Activated naive CD8-positive, alpha-beta T cell treated with anti-CD3 and anti-CD28 coated beads for 36 hours (primary cell): ENCODE data around the gene CPNE5. TPM values are rescaled to one million over a fixed set of nuclear protein-coding genes. Genes with fewer than 3 reads are reported as not detected.
"Not testable (repeated sequence)": the region's sequence is repeated elsewhere in the genome, so short reads cannot be mapped to it uniquely, and the experiment has no call there.

Experiments
- DNase-seq: peaks from one replicate; pipeline ENCODE4 v3.0.0; 2021
- H3K27ac Mint-ChIP-seq: one replicate; pipeline ENCODE4 v1.8.0; 2022; ENCODE audit warnings: mild to moderate bottlenecking, moderate library complexity, mixed read lengths
- H3K27me3 Mint-ChIP-seq: one replicate; pipeline ENCODE4 v1.8.0; 2022; ENCODE audit warnings: mild to moderate bottlenecking, mixed read lengths
- H3K36me3 Mint-ChIP-seq: one replicate; pipeline ENCODE4 v1.8.0; 2021; ENCODE audit warnings: mild to moderate bottlenecking, mixed read lengths
- H3K4me1 Mint-ChIP-seq: one replicate; pipeline ENCODE4 v1.8.0; 2021; ENCODE audit warnings: mixed read lengths
- H3K4me3 Mint-ChIP-seq: one replicate; pipeline ENCODE4 v1.8.0; 2022; ENCODE audit warnings: mild to moderate bottlenecking, moderate library complexity, mixed read lengths
- H3K9me3 Mint-ChIP-seq: one replicate; pipeline ENCODE4 v1.8.0; 2022; ENCODE audit warnings: mixed read lengths
- total RNA-seq, 2 experiments: library from RNA; stranded (reverse); gene quantifications; one replicate each; pipeline ENCODE4 v1.2.3, GENCODE V29; 2021

The CPNE5 gene
- total RNA-seq, 2 experiments from 2014 or later, result 0.72 to 1.2 TPM

DNA sequence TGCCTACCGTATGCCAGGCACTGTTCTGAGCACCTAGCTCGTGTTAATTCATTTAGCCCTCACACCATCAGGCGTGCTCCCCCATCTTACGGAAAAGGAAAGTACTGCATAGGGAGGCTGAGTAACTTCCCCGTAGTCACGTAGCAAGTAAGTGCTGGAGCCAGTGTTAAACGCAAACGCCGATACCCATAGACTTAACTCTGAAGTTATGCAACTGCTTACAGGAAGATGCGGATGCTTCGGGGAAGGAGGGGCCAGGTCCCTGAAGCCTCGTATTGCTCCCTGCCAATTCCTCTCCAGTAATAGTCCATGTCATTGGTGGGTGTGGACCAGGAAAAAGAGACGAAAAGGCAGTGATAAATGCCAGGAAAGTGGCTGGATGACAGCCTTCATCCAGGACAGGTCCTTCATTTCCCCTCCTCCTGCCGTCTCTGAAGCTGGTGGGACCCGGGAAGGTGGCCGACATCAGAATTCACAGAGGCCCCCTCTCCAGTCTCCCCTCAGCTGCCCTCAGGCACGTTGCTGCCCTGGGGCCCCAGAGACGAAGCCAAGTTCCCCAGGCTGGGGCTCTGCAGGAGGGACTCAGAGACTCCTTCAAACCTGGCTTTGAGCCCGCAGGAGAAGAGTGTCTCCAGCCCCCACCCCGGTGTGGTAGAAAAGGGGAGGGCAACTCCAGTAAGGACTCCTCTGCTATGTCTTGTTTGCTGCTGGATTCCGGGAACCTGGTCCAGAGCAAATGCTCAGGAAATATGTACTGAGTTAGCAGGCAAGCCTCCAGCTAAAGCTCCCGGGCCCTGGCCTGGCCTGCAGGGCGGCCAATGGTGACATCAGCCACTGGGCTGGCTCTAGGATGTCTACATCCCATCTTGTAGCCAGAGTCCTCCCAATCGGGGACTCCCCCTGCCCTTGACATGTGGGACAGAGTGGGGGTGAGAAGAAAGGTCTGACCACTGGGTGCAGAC lies 103.9 kb downstream of the CPNE5 start:
- peak overlapping the region; percentile 59 for H3K4me3 Mint-ChIP-seq
- peak; percentile 27 for DNase-seq
- peak overlapping the region; percentile 55 for H3K27ac Mint-ChIP-seq
- no peaks in the 10 kb centered on the region for H3K9me3 Mint-ChIP-seq
- H3K4me1 Mint-ChIP-seq, result peaks cover 13% of the 10 kb centered on the region
- H3K36me3 Mint-ChIP-seq, result no peaks in the 10 kb centered on the region
- peaks cover 5% of the 10 kb centered on the region for H3K27me3 Mint-ChIP-seq

DNA sequence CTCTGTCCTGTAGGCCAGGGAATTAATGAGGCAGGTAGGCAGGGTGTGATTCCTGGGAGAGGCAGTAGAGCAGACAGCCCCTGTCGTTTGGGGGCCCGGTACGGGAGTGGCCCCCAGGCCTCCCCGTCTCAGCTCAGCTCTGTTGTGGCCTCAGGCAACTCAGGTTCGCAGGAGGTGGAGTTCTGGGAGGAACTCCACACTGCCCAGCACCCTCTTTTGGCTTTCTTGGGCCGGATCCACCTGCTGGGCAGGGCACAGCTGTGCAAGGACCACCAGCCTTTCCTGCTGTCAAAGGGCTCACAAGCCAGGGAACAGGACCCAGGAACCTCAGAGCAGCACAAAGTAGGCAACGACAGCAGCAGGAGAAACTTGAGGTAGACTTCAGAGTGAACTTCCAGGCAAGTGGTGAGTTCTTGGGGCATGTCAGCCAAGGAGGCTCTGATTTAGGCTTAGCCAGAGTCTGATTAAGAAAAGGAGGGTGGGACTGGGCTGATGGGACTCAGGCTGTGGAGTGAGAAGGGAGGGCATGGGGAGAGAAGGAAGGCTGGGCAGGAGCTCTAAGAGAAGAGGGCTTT lies 104.7 kb downstream of the CPNE5 start:
- peak overlapping the region; percentile 55 for H3K27ac Mint-ChIP-seq
- DNase-seq, result no peak
- peaks cover 5% of the 10 kb centered on the region for H3K27me3 Mint-ChIP-seq
- H3K4me1 Mint-ChIP-seq, result peaks cover 13% of the 10 kb centered on the region
- H3K9me3 Mint-ChIP-seq, result no peaks in the 10 kb centered on the region
- H3K4me3 Mint-ChIP-seq, result peak overlapping the region; percentile 59
- no peaks in the 10 kb centered on the region for H3K36me3 Mint-ChIP-seq

DNA sequence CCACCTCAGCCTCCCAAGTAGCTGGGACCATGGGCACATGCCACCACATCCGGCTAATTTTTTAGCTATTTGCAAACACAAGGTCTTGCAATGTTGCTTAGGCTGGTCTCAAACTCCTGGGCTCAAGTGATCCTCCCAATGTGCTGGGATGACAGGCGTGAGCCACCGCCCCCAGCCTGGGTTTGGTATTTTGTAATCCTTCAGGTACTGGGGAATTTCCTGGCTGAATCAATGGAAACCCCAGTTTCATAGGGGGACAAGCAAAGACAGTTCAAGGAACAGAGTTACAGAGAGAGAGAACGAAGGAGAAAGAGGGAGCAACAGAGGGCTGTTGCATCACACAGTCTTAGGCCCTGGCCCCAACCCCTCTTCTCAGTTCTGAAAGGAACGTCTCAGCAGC lies 105.9 kb downstream of the CPNE5 start:
- peaks cover 5% of the 10 kb centered on the region for H3K27me3 Mint-ChIP-seq
- H3K27ac Mint-ChIP-seq, result no peak overlapping the region
- DNase-seq, result no peak
- no peak overlapping the region for H3K4me3 Mint-ChIP-seq
- peaks cover 13% of the 10 kb centered on the region for H3K4me1 Mint-ChIP-seq
- no peaks in the 10 kb centered on the region for H3K9me3 Mint-ChIP-seq
- no peaks in the 10 kb centered on the region for H3K36me3 Mint-ChIP-seq

DNA sequence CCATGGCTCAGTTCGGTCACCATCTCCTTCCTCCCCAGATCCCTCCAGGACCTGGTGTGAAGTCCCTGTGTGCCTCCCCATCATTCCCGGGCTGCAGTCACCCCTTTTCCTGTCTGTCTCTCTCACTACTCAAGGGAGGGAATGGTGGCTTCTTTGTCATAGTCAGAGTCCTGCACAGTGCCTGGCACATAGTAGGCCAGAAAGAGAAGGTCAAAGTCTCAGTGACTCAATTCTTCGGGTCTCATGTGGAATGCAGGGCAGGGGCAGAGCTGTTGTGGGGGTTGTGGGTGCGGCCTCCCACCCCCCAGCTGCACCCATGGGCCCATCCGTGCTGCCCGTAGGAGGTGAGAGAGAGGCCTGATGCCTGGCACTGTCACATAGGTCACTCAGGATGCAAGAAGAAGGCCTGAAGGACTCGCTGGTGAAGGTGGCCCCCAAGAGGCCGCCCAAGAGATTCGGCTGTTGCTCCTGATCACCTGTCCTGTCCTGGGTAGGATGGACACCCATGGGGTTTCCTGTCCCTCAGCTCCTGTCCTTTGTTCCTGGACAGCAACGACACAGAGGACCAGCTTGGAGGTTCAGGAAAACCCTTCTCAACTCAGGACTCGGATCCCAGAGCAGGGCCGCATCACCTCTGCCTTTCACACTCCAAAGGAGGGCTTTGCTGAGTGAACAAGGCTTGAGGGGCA lies 107.5 kb downstream of the CPNE5 start:
- peaks cover 13% of the 10 kb centered on the region for H3K4me1 Mint-ChIP-seq
- no peak overlapping the region for H3K27ac Mint-ChIP-seq
- DNase-seq, result no peak
- H3K4me3 Mint-ChIP-seq, result no peak overlapping the region
- no peaks in the 10 kb centered on the region for H3K36me3 Mint-ChIP-seq
- H3K9me3 Mint-ChIP-seq, result no peaks in the 10 kb centered on the region
- H3K27me3 Mint-ChIP-seq, result peaks cover 5% of the 10 kb centered on the region

DNA sequence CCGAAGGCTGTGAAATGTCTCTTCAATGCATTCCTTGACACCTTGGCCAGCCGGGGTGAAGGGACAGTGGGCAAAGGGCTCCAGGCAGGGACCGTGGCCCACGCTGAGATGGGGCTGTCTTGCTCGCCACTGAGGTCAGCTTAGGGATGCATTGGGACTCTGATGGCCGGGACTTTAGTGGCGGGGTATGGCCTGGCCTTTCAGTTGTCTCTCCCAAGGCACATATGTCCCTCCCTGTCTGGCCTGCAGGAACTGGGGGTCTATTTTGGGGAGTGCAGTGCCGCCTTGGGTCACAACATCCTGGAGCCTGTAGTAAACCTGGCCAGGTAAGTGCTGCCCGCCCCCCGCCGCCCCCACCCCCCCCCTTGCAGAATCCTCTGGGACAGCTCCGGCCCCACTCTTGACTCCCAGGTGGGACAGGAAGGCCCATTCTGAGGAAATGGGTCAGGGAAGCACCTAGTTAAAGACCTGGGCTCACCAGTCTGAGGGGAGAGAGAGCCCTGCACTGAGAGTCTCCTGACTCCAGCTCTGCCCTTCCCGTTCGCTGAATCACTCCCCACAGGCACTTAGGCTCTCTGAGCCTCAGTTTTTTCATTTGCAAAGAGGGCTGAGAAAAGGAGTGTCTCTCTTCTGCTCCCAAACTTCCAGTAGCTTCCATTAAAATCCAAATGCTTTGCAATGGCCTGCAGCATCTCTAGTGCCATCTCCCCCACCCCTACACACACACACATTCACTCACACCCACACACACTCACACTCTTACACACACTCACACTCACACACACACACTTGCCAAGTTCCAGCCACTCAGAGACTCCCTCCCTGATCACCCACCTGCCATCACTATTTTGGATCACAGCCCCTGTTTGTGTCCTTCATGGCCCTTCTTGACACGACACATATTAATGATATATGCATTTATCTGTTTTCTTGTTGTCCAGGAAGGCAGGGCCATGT lies 108.5 kb downstream of the CPNE5 start:
- no peak overlapping the region for H3K27ac Mint-ChIP-seq
- no peaks in the 10 kb centered on the region for H3K9me3 Mint-ChIP-seq
- no peak overlapping the region for H3K4me3 Mint-ChIP-seq
- H3K4me1 Mint-ChIP-seq, result peaks cover 16% of the 10 kb centered on the region
- H3K36me3 Mint-ChIP-seq, result no peaks in the 10 kb centered on the region
- no peak for DNase-seq
- H3K27me3 Mint-ChIP-seq, result peaks cover 5% of the 10 kb centered on the region

DNA sequence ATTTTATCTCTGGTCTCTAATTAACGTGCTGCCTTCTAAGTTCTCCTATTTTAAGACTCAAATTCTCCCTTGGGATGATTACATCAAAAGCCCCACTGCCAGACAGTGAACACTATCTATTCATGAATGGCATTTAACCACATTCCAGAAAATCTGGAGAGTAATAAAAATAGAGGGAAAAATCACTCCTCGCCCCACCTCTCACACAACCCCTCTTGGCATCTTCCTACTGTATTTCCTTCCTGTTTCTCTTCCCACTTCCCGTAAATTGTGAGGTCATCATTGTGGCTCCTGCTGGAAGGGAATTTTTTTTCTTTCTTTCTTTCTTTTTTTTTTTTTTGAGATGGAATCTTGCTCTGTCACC lies 110.1 kb downstream of the CPNE5 start:
- Mint-ChIP-seq H3K27me3 (peaks cover 2% of the 10 kb centered on the region), H3K27ac (no peak overlapping the region), H3K4me1 (peaks cover 8% of the 10 kb centered on the region), H3K36me3 (no peaks in the 10 kb centered on the region), H3K9me3 (no peaks in the 10 kb centered on the region), H3K4me3 (no peak overlapping the region)
- no peak for DNase-seq

DNA sequence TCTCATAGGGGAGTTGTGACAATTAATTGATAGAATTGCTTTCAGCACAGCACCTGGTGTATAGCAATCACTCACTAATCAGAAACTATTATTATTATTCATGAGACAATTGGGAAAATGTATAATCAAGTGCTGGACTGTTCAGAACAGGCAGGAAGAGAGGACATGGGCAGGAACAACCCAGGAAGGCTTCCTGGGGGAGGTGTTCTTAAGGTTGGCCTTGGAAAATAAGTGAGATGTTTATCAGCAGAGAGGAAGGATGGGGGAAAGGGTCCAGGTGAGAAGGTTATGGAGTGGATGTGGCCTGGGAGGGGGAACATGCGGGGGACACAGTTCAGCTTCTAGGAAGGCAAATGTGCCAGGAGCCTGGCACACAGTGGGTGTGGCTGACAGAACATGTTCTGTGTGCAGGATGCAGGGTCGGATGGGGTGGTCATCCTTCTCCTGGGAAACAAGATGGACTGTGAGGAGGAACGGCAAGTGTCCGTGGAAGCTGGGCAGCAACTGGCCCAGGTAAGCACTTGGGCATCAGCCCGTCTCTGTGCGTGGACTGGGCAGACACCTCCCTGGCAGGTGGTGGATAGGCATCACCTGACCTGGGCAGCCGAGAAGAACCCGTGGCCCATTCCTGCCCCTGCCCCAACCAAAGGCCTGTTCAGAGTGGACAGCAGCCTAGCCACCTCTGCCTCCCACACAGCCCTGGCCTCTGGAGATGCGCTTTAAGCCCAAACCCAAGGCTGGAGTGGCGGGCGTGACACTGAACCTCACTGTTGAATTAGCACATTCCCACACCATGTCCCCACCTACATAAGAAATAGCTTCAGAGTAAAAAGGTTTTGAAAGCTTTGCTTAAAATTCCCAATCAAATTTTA lies 110.7 kb downstream of the CPNE5 start:
- no peak overlapping the region for H3K4me3 Mint-ChIP-seq
- no peaks in the 10 kb centered on the region for H3K27me3 Mint-ChIP-seq
- DNase-seq, result no peak
- peaks cover 6% of the 10 kb centered on the region for H3K4me1 Mint-ChIP-seq
- no peaks in the 10 kb centered on the region for H3K9me3 Mint-ChIP-seq
- H3K27ac Mint-ChIP-seq, result no peak overlapping the region
- H3K36me3 Mint-ChIP-seq, result no peaks in the 10 kb centered on the region

DNA sequence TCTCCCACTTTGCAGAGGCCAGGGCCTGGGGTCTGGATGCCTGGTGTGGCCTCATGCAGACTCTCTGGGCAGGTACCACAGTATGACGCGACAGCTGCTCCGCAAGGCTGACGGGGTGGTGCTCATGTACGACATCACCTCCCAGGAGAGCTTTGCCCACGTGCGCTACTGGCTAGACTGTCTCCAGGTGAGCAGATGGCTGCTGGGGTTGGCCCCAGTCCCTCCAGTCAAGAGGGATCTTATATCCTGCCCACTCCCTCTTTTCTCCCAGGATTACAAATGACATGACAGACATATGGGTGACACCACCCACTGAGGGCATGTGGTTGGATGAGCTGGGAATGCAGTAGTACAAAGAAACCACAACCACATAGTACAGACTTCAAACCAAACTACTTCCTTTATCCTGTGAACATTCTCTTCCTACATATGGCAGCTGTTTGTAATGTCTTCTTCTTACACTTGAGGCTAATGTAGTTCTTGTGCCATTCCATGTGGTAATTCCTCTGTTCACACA lies 111.7 kb downstream of the CPNE5 start:
- Mint-ChIP-seq H3K27me3 (no peaks in the 10 kb centered on the region), H3K4me1 (peaks cover 3% of the 10 kb centered on the region), H3K27ac (no peak overlapping the region), H3K4me3 (no peak overlapping the region), H3K36me3 (no peaks in the 10 kb centered on the region), H3K9me3 (no peaks in the 10 kb centered on the region)
- no peak for DNase-seq

DNA sequence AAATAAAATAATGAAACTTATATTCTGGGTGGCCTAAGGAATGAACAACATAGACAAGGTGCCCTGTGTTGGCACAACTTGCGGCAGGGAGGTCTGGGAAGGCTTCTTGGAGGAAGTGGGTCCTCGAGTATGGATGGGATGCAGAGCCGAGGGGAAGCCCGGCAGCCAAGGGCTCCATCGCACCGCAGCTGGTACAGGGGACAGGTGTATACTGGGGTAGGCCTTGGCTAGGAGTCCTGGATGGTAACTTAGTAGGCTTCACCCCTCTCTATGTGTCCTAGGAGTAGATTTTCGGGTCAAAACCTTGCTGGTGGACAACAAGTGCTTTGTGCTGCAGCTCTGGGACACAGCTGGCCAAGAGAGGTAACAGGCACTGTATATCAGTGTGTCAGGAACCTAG lies 113.7 kb downstream of the CPNE5 start:
- Mint-ChIP-seq H3K4me1 (peaks cover 3% of the 10 kb centered on the region), H3K4me3 (no peak overlapping the region), H3K27me3 (no peaks in the 10 kb centered on the region), H3K36me3 (no peaks in the 10 kb centered on the region), H3K27ac (no peak overlapping the region), H3K9me3 (no peaks in the 10 kb centered on the region)
- DNase-seq, result no peak

DNA sequence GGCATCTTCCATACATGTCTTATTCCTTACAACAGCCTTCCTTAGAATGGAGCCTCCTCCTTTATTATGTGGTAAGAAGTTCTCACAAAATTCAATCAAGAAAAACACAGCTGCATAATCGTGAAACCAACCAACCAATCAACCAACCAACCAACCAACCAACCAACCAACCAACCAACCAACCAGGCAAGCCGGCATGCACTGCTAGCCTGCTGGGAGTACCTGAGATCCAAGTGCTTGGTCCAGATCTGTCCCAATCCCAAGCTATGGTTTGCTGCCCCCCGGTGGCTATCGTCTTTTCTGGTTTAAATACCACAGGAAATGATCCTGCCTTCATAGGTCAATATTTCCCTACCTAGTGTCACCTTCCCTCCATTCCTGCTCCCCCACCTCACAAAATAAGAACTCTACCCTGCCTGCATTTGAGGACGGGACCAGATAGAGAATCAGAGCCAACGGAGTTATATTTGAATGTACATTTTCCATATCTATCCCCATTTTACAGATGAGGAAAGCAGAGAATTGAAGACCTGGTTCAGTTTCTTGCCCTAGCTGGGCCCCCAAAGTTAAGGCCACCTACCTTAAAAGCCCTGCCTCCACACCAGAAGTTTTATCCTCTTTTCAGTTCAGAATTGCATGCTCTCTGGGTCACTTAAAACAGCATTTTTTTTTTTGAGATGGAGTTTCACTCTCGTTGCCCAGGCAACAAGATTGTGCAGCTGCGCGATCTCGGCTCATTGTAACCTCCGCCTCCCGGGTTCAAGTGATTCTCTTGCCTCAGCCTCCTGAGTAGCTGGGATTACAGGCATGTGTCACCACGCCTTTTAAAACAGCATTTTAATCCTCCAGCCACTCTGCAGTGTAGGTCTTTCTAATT lies 114.5 kb downstream of the CPNE5 start:
- peak; percentile 38 for DNase-seq
- Mint-ChIP-seq H3K36me3 (no peaks in the 10 kb centered on the region), H3K4me1 (peaks cover 3% of the 10 kb centered on the region), H3K27ac (peak overlapping the region; percentile 7), H3K9me3 (no peaks in the 10 kb centered on the region), H3K27me3 (no peaks in the 10 kb centered on the region), H3K4me3 (no peak overlapping the region)

DNA sequence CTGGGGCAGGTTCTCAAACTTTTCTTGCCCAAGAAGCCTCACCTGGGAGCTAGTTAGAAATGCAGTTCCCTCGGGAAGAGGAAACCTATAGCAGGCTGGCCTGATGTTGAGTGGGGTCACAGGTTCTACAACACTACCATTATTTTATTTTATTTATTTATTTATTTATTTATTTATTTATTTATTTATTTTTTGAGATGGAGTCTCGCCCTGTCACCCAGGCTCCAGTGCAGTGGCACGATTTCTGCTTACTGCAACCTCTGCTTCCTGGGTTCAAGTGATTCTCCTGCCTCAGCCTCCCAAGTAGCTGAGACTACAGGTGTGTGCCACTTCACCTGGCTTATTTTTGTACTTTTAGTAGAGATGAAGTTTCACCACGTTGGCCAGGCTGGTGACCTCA lies 115.3 kb downstream of the CPNE5 start:
- H3K4me1 Mint-ChIP-seq, H3K27me3 Mint-ChIP-seq, H3K4me3 Mint-ChIP-seq, H3K36me3 Mint-ChIP-seq, H3K27ac Mint-ChIP-seq, H3K9me3 Mint-ChIP-seq, DNase-seq: not testable (repeated sequence)

DNA sequence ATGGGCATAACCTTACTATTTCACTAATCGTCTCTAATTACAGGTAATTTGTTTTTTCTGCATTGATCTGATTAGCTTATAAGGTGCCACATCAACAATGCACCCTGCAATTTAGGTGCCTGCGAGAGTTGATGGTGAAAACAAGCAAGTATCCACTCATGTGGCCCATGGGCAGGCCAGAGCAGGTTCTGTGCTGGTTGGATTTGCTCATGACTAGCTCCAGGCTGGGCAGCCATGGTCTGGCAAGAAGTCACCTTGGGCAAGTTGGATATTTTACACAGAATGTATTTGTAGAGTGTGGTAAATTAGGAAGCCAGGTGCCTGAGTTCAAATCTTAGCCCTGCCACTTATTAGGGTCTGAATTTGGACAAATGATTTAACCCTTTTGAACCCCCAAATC lies 116.4 kb downstream of the CPNE5 start:
- peaks cover 3% of the 10 kb centered on the region for H3K4me1 Mint-ChIP-seq
- H3K4me3 Mint-ChIP-seq, result no peak overlapping the region
- H3K36me3 Mint-ChIP-seq, result no peaks in the 10 kb centered on the region
- DNase-seq, result no peak
- H3K9me3 Mint-ChIP-seq, result no peaks in the 10 kb centered on the region
- no peaks in the 10 kb centered on the region for H3K27me3 Mint-ChIP-seq
- no peak overlapping the region for H3K27ac Mint-ChIP-seq

DNA sequence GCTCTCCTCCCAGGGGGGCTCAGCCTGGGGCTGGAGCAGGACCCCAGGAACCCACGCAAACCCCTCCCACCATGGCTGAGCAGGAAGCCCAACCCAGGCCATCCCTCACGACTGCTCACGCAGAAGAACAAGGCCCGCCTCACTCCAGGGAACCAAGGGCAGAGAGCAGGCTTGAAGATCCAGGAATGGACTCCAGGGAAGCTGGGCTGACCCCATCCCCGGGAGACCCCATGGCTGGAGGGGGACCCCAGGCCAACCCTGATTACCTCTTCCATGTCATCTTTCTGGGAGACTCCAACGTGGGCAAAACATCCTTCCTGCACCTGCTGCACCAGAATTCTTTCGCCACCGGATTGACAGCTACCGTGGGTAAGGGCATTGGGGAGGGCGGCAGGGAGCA lies 116.9 kb downstream of the CPNE5 start:
- H3K4me1 Mint-ChIP-seq, result peaks cover 3% of the 10 kb centered on the region
- no peaks in the 10 kb centered on the region for H3K9me3 Mint-ChIP-seq
- no peaks in the 10 kb centered on the region for H3K27me3 Mint-ChIP-seq
- H3K4me3 Mint-ChIP-seq, result no peak overlapping the region
- H3K27ac Mint-ChIP-seq, result no peak overlapping the region
- no peaks in the 10 kb centered on the region for H3K36me3 Mint-ChIP-seq
- DNase-seq, result no peak
